Endothelial cell of umbilical vein (primary cell): Measurements from ENCODE around the gene VAPB. TPM values are rescaled to one million over a fixed set of nuclear protein-coding genes. Genes with fewer than 3 reads are reported as not detected.

Experiments used
- BruUV-seq: library from RNA; stranded (reverse); fragments of 400-500 nt; replicated peaks from 2 replicates; lab custom pipeline; 2021; lab: Mats Ljungman, UMichigan
- CTCF ChIA-PET: fragments of 300-600, 350-600 bp; sonication (Branson Sonifier 250); formaldehyde crosslinking; loops from one replicate; lab custom pipeline; 2021; ENCODE audit warnings: antibody characterized with exemption, inconsistent platforms; lab: Charles Lee
- POLR2A ChIA-PET: fragments of 300-600, 350-600 bp; sonication (Branson Sonifier 250); formaldehyde crosslinking; loops from one replicate; lab custom pipeline; 2021; ENCODE audit warnings: antibody characterized with exemption, inconsistent platforms; lab: Charles Lee
- DNase-seq: peaks from one replicate; pipeline ENCODE4 v3.0.0-alpha.2; 2011; ENCODE audit warnings: low read depth, low spot score
- FAIRE-seq: peaks from 2 replicates; lab custom pipeline; 2011; peaks lifted over from hg19 to GRCh38; lab: Jason Lieb, UNC
- H2AFZ ChIP-seq: 2 replicates; pipeline ENCODE4 v1.6.0; 2012; ENCODE audit warnings: low read depth, low read length, control low read depth, inconsistent platforms
- H3K27ac ChIP-seq: 2 replicates; pipeline ENCODE4 v1.5.1; 2011; ENCODE audit warnings: low read depth, mild to moderate bottlenecking, control low read depth, low read length, moderate library complexity; ENCODE audit not compliant: insufficient read depth
- H3K27me3 ChIP-seq, 2 experiments: 2 replicates each; pipeline versions ENCODE4 v1.6.0 to v1.6.1; 2011; ENCODE audit warnings: low read length in 2 of 2, mixed read lengths in 1 of 2; ENCODE audit not compliant: control insufficient read depth in 2 of 2, insufficient read depth in 2 of 2
- H3K36me3 ChIP-seq, 2 experiments: 2 replicates in 1 of 2; 3 replicates in 1 of 2; pipeline ENCODE4 v1.5.1; 2011; ENCODE audit warnings: low read length in 2 of 2, mild to moderate bottlenecking in 1 of 2, moderate library complexity in 1 of 2; ENCODE audit not compliant: control insufficient read depth in 2 of 2, insufficient read depth in 2 of 2; ENCODE audit errors: extremely low read depth in 1 of 2
- H3K4me1 ChIP-seq: 3 replicates; pipeline ENCODE4 v1.5.1; 2011; ENCODE audit warnings: mild to moderate bottlenecking, low read length; ENCODE audit not compliant: control insufficient read depth, insufficient read depth; ENCODE audit errors: extremely low read depth
- H3K4me2 ChIP-seq: 2 replicates; pipeline ENCODE4 v1.6.1; 2011; ENCODE audit warnings: low read length, control low read depth, mixed read lengths; ENCODE audit not compliant: insufficient read depth
- H3K4me3 ChIP-seq, 3 experiments: fragments of 200-600 bp in 1 of 3; sonication (generic), shearing (Covaris generic) in 1 of 3; replicated peaks in 1 of 3; 2 replicates each; pipeline ENCODE4 v1.5.1; 2011 to 2016; ENCODE audit warnings: control low read depth in 3 of 3, low read length in 3 of 3, mild to moderate bottlenecking in 2 of 3, inconsistent platforms in 1 of 3, low read depth in 1 of 3, moderate library complexity in 1 of 3; ENCODE audit not compliant: insufficient read depth in 1 of 3
- H3K79me2 ChIP-seq: 2 replicates; pipeline ENCODE4 v1.6.0; 2012; ENCODE audit warnings: low read length, inconsistent platforms; ENCODE audit not compliant: control insufficient read depth, insufficient read depth
- H3K9ac ChIP-seq: replicated peaks from 2 replicates; pipeline ENCODE3; 2011; ENCODE audit warnings: low read length, control low read depth; ENCODE audit not compliant: insufficient read depth; ENCODE audit errors: extremely low read depth
- H3K9me1 ChIP-seq: replicated peaks from 3 replicates; pipeline ENCODE4 v1.6.0; 2011; ENCODE audit warnings: mild to moderate bottlenecking, low read length; ENCODE audit not compliant: control insufficient read depth, insufficient read depth; ENCODE audit errors: extremely low read depth
- H3K9me3 ChIP-seq: replicated peaks from 2 replicates; pipeline ENCODE4 v1.5.1; 2012; ENCODE audit warnings: low read length, inconsistent platforms; ENCODE audit not compliant: control insufficient read depth, insufficient read depth
- H4K20me1 ChIP-seq: replicated peaks from 2 replicates; pipeline ENCODE3; 2011; ENCODE audit warnings: mild to moderate bottlenecking, low read length; ENCODE audit not compliant: control insufficient read depth, insufficient read depth; ENCODE audit errors: extremely low read depth
- CTCF ChIP-seq, 2 donors: IDR thresholded peaks; 1 replicate in 1 of 2; 2 replicates in 1 of 2; pipeline ENCODE4 v1.5.1; 2011; ENCODE audit warnings: low read length in 2 of 2, mild to moderate bottlenecking in 2 of 2, moderate library complexity in 2 of 2, control low read depth in 1 of 2, inconsistent platforms in 1 of 2, low read depth in 1 of 2; ENCODE audit not compliant: insufficient read depth in 1 of 2; ENCODE audit errors: extremely low read depth in 1 of 2
- EZH2 ChIP-seq: IDR thresholded peaks from 2 replicates; pipeline ENCODE4 v1.6.1; 2012; ENCODE audit warnings: borderline replicate concordance, low read depth, mild to moderate bottlenecking, moderate library complexity, low read length, inconsistent platforms; ENCODE audit not compliant: severe bottlenecking
- FOS ChIP-seq: IDR thresholded peaks from 2 replicates; pipeline ENCODE4 v1.6.1; 2011; ENCODE audit warnings: mild to moderate bottlenecking, low read length, moderate library complexity, borderline replicate concordance; ENCODE audit not compliant: insufficient read depth
- GATA2 ChIP-seq: IDR thresholded peaks from 2 replicates; pipeline ENCODE4 v1.7.0; 2011; ENCODE audit warnings: low read depth, mild to moderate bottlenecking, moderate library complexity, mixed read lengths, low read length; ENCODE audit not compliant: insufficient read length, insufficient read depth
- JUN ChIP-seq: IDR thresholded peaks from 2 replicates; pipeline ENCODE4 v1.6.1; 2011; ENCODE audit warnings: borderline replicate concordance, low read depth; ENCODE audit not compliant: insufficient read length, insufficient read depth
- MAX ChIP-seq: IDR thresholded peaks from 2 replicates; pipeline ENCODE4 v1.6.1; 2011; ENCODE audit not compliant: insufficient read depth, insufficient read length
- MYC ChIP-seq: IDR thresholded peaks from one replicate; pipeline ENCODE4 v1.6.1; 2011; ENCODE audit warnings: mild to moderate bottlenecking, low read depth, low read length
- POLR2A ChIP-seq: IDR thresholded peaks from 2 replicates; pipeline ENCODE4 v1.6.1; 2012; ENCODE audit warnings: low read depth, mild to moderate bottlenecking, control low read depth, low read length
- POLR2AphosphoS5 ChIP-seq: IDR thresholded peaks from 2 replicates; pipeline ENCODE4 v1.6.1; 2012; ENCODE audit warnings: low read depth, mild to moderate bottlenecking, control low read depth, low read length, moderate library complexity; ENCODE audit not compliant: insufficient read depth
- dilution Hi-C: fragments of 300-500 bp; cut with MboI; formaldehyde crosslinking; loops from one replicate; pipeline ENCODE4 v1.15.0; 2019; ENCODE audit warnings: low sequenced_read_pairs; ENCODE audit not compliant: extremely low pct_ligation_motif_present
- intact Hi-C: fragments of 100-400 bp; cut with micrococcal nuclease; formaldehyde crosslinking; loops from one replicate; pipeline ENCODE4 v1.10.0; 2022
- polyA plus RNA-seq, 4 experiments: library from polyadenylated mRNA; depleted of rRNA in 3 of 4; stranded (reverse) in 3 of 4; unstranded in 1 of 4; fragments of >200 nt; gene quantifications; 2 replicates each; pipeline versions ENCODE4 v1.2.1 to v1.2.3, GENCODE V29; 2011 to 2012; ENCODE audit warnings: missing spikeins in 1 of 4
- total RNA-seq: library from RNA; stranded (reverse); gene quantifications from 2 replicates; pipeline ENCODE4 v1.2.3, GENCODE V29; 2021

Gene VAPB
- total and polyA plus RNA-seq, 2 donors (not counting 3 experiments of a cell fraction or from before 2014, with no cell fraction given): 17.9 to 48.9 TPM

- H3K27ac ChIP-seq: no peak overlapping the region
- H4K20me1 ChIP-seq: no peaks in the 10 kb centered on the region
- H3K9me1 ChIP-seq: no peaks in the 10 kb centered on the region
- no peak for FAIRE-seq
- TF ChIP-seq MAX (no peak), POLR2AphosphoS5 (no peak), JUN (no peak), CTCF (IDR thresholded peaks at IDR 0.05; ENCODE audit: extremely low read depth in 1 of 2, insufficient read depth in 1 of 2, low read depth in 1 of 2, low read length in 2 of 2) (no peak), FOS (no peak), POLR2A (no peak), MYC (no peak), GATA2 (no peak), EZH2 (no peak)
- no peaks in the 10 kb centered on the region for H3K9me3 ChIP-seq
- no peaks in the 10 kb centered on the region for H3K4me1 ChIP-seq
- no peak overlapping the region for H2AFZ ChIP-seq
- dilution Hi-C loops (no loop called here), intact Hi-C loops (no loop called here)
- no peaks in the 10 kb centered on the region for H3K36me3 ChIP-seq
- H3K27me3 ChIP-seq: peaks cover 0 to 2% of the 10 kb centered on the region in 2 experiments
- no TSS peak for BruUV-seq
- no peak overlapping the region for H3K9ac ChIP-seq
- ChIA-PET CTCF (no interaction called here), POLR2A (no interaction called here)
- no peak overlapping the region for H3K4me3 ChIP-seq
- no peaks in the 10 kb centered on the region for H3K79me2 ChIP-seq
- DNase-seq: no peak
- no peak overlapping the region for H3K4me2 ChIP-seq
These were observed 107.4 kb downstream of the VAPB start for GRCh38 chr20:58496429-58496769.
